Raji (cell line): ENCODE data around the gene CD180.

Experiments
- POLR2A ChIP-seq: IDR thresholded peaks from 2 replicates; pipeline ENCODE4 v1.6.1; 2011; ENCODE audit warnings: low read depth, low read length, control low read depth; ENCODE audit not compliant: insufficient read depth

Gene CD180

DNA sequence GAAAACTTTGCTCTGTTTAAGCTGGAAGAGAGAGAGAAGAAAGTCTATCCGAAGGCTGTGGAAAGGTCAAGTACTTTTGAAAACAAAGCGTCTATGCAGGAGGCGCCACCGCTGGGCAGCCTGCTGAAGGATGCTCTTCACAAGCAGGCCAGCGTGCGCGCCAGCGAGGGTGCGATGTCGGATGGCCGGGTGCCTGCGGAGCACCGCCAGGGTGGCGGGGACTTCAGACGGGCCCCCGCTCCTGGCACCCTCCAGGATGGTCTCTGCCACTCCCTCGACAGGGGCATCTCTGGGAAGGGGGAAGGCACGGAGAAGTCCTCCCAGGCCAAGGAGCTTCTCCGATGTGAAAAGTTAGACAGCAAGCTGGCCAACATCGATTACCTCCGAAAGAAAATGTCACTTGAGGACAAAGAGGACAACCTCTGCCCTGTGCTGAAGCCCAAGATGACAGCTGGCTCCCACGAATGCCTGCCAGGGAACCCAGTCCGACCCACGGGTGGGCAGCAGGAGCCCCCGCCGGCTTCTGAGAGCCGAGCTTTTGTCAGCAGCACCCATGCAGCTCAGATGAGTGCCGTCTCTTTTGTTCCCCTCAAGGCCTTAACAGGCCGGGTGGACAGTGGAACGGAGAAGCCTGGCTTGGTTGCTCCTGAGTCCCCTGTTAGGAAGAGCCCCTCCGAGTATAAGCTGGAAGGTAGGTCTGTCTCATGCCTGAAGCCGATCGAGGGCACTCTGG lies 32.6 kb downstream of the CD180 start:
- no peak for TF ChIP-seq POLR2A

GRCh38 chr5:67163231-67163756 lies 33.3 kb downstream of the CD180 start:
- TF ChIP-seq POLR2A, result no peak

DNA sequence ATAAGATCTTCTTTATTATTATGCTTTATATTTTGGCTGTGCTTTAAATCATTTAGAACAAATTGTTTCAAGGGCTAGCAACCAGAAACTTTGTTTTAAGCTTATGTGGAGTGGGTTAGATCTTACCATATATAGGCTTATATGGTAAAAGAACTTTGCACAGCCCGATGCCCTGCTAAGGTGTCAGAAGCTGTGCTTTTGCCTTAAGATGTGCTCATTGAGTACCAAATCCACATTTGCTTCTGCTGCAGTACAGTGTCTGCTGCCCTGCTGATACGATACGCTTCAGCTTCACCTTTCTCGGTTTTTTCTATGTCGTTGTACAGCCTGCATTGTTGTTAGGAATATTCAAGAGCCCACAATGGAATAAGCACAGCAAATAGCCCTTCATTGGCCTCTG lies 34.8 kb downstream of the CD180 start:
- TF ChIP-seq POLR2A, result no peak

DNA sequence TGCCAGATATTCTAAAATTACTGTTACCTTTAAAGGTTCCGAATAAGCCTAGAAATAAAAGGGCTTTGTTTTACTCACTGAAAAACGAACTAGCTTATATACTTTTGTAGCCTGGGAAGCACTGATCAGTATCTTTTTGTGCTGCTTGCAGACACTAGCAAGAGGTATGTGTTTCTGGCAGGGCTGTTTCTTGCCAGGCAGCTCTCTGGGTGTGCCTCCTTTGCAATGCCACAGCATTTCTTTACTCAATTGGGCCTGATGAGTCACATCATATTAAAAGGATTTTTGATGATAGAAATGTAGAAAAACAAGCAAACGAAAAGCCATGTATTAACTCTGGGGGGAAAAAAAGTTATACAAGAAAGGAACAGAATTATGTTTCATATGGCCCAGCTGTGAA lies 35.6 kb downstream of the CD180 start:
- TF ChIP-seq POLR2A, result no peak

DNA sequence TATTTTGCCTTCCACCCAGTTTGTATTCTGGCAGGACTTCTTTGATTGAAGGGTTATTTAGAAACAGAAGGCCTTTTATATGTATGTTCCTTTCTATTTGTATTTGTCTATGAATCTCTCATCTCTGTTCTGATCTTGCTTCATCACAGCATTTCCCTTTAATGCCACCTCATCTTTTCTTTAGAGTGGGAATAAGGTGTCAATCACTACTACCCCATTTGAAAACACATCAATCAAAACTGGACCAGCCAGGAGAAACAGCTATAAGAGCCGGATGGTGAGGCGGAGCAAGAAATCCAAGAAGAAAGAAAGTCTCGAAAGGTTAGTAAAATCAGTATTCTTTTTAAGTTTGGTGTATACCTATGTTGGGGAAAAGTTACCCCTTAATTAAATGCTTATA lies 36.3 kb downstream of the CD180 start:
- TF ChIP-seq POLR2A, result no peak

GRCh38 chr5:67156976-67157583 lies 39.5 kb downstream of the CD180 start:
- TF ChIP-seq POLR2A, result no peak

DNA sequence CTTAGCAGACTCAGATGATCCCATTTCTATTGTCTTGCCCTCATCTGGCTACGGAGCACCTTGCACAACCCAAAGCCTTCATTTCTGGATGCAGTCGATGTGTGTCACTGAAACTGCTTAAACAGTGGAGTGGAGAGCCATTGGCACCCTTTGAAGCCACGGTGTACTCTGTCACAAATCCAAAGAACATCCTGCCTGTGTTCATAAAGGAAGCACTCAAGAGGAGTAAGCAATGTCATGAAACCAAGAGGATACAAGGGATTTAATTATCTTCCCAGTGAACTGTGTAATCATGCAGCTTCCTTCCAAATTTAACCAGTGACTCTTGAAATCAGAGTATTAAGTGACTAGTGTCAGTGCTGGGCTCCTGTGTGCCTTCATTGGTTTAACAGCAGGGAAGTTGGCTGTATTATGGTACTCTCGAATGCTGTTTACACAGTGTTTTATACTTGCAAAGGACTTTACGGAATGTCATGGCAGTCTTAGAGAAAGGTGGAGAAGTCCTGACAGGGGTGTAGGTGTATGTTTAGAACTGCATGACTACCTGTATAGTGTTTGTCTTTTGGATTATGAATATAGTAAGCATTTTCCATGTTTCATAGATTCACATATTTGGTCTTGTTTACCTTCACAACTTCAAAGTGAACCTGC lies 41.9 kb downstream of the CD180 start:
- TF ChIP-seq POLR2A, result no peak

DNA sequence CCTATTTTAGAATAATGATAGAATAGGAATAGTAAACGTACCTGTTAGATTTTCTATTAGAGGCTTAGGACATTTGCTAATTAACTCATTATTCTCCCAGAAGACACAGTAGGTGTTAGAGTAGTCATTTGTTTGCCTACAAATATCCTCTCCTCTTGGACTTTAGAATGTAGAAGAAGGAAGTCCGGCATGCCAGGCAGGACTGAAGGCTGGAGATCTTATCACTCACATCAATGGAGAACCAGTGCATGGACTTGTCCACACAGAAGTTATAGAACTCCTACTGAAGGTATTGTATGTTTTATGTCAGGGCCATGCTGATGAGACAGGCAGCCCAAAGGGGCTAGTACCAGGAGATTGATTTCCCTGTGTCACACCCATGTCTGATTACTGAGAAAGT lies 43.3 kb downstream of the CD180 start:
- no peak for TF ChIP-seq POLR2A

DNA sequence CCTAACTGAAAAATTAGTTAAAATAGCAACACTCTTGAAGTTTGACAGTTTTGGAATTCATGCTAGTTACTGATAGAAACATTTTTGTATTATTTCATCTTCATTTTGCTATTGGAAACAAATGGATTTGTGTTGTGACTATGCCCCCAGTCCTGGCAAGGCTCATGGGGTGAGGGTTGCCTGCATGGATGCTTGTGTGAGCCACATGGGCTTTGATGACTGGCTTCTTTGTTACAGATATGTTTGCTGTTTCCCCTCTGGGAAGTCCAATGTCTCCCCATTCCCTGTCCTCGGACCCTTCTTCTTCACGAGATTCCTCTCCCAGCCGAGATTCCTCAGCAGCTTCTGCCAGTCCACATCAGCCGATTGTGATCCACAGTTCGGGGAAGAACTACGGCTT lies 44.2 kb downstream of the CD180 start:
- TF ChIP-seq POLR2A, result no peak

DNA sequence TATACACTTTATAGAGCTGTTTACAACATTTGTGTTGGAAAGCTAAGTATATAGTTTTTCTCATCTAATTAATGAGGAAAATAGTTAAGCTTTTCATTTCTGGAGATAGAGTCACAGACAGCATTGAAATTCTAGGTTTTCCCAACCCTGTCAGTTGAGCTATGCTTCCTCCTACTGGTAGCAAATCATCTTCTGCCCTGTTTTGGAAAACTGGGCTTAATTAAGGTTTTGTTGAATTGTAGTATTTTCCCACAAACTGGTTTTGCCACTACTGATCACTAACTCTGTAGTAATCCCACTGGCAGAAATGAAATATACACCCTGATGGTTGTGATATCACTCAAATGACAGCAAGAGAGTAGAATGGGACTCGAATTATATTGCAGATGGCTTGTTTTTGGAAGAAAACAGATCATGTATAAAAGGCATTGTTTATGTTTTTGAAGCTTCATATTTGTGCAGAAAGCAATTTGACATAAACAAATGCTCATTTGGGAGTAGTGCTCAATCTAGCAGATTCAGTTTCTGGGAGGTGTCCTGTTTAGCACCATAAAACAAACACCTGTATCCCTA lies 46.6 kb downstream of the CD180 start:
- TF ChIP-seq POLR2A, result no peak

DNA sequence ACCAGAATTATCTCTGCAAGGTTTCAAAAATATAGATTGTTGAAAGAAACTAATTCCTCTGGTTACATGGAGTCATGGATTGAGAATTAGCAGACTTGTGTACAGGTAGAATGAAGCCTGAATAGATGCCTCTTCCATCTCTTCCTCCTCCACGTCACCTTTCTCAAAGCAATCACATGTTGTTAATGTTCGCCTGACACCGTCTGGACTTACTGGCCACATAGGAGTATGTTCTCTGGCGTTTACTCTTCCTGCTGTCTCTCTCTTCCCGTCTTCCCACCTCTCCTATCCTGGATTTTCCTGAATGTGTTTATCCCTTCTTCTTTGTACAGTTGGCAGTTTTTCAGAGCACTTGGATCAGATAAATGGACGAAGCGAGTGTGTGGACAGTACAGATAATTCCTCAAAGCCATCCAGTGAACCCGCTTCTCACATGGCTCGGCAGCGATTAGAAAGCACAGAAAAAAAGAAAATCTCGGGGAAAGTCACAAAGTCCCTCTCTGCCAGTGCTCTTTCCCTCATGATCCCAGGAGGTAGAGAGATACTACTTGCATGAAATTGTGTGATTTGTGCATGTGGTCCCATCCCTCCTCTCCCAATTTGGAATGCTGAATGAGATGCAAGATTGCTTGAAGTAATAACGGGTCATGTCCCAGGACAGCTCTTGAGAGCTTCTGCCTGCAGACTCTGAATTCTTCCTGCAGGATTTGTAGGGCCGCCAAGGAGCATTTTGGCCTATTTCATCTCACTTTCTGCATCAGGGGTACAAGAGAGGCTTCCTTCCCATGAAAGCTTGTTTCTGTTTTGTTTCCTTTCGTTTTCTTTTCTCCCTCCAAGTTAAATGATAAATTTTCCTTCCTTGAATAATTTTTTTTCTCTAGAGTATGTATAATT lies 47.3 kb downstream of the CD180 start:
- TF ChIP-seq POLR2A, result no peak

DNA sequence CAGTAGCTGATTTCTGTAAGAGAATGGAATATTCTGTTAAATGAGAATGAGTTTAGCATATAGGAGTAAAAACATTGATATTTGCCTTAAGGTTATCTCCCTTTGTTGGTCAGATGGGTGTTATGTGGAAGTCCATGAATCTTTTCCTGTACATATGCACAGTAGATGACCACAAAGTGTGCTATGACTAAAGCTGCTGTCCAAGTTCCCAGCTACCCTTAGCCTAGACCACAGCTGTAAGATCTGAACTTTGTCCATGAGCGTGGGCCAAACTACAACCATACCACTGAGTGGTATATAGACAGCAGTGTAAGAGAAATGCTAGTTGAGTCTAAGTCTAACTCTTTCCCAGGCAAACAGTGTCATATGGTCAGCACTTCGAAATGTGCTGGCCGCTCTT lies 48.8 kb downstream of the CD180 start:
- no peak for TF ChIP-seq POLR2A

DNA sequence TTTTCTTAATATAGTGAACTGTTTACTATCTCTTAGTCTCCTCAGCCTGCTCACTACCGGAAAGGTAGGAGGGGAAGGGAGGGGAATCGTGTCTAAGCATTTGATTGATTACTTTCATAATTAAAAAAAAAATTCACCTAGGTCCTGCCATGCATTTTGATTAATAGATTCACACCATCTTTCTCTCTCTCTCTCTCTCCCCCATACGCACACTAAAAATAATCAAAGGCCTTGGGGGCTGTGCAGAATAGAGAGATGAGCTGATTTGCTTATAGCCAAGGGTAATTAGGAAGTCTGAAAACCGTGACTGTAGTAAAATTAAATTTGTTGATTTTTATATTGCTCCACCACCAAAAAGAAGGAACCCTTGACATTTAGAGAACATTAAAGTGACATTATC lies 49.6 kb downstream of the CD180 start:
- TF ChIP-seq POLR2A, result no peak

GRCh38 chr5:67146574-67146973 lies 50.0 kb downstream of the CD180 start:
- no peak for TF ChIP-seq POLR2A

DNA sequence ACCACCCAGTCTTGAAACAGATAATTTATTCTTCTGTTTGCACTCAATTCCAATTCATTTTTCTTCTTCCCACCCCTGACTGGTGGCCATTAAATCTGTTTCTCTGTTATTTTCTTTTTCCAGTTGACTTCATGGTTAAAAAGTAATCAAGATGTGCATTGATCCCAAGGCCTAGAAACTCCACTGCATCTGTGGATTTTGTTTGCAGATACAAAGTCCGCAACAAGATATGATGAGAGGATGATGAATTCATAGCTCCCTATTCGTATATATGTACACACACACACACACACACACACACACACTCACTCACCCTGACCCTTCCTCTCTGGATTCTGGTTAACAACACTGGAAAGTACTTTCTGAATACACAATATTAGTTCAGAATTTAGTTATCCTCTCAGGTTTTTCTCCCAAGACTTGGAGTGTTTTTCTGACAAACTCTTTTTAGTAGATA lies 52.4 kb downstream of the CD180 start:
- no peak for TF ChIP-seq POLR2A
